Right atrium auricular region (tissue), 2 donors: Measurements from ENCODE around the gene PLA2G2D. TPM values are rescaled to one million over a fixed set of nuclear protein-coding genes. Genes with fewer than 3 reads are reported as not detected.

Experiments
- DNase-seq: peaks from one replicate; pipeline ENCODE4 v3.0.0-alpha.2; 2019; ENCODE audit warnings: low spot score
- H3K27ac ChIP-seq, 2 donors: fragments of 200-600 bp; sonication (generic); 1 replicate in 1 of 2; 2 replicates in 1 of 2; pipeline ENCODE4 v1.5.1; 2016 to 2019
- H3K27me3 ChIP-seq, 2 donors: fragments of 200-600 bp; sonication (generic); one replicate each; pipeline versions ENCODE4 v1.5.1 to v1.6.0; 2017 to 2019
- H3K36me3 ChIP-seq: fragments of 200-600 bp; sonication (generic); one replicate; pipeline ENCODE4 v1.5.1; 2016
- H3K4me1 ChIP-seq, 2 donors: fragments of 200-600 bp; sonication (generic); one replicate each; pipeline versions ENCODE4 v1.5.1 to v1.6.0; 2017 to 2019
- H3K4me3 ChIP-seq, 2 donors: fragments of 200-600 bp; sonication (generic); 1 replicate in 1 of 2; 2 replicates in 1 of 2; pipeline ENCODE4 v1.5.1; 2017 to 2019; ENCODE audit warnings: mild to moderate bottlenecking in 1 of 2, moderate library complexity in 1 of 2
- H3K9me3 ChIP-seq, 2 donors: fragments of 200-600 bp; sonication (generic); one replicate each; pipeline ENCODE4 v1.5.1; 2019
- total RNA-seq, 2 donors: library from RNA; depleted of rRNA; stranded (reverse); fragments of >200 nt; gene quantifications; one replicate each; pipeline ENCODE4 v1.1.0, GENCODE V29; 2016
- TF ChIP-seq, protein P1 (sequence below), 2 donors: fragments of 200-600 bp; sonication (generic); IDR thresholded peaks; one replicate each; pipeline ENCODE4 v1.5.1; 2019; ENCODE audit warnings: antibody characterized with exemption in 2 of 2

Gene PLA2G2D
- total RNA-seq, 2 donors from 2014 or later, result not detected

DNA sequence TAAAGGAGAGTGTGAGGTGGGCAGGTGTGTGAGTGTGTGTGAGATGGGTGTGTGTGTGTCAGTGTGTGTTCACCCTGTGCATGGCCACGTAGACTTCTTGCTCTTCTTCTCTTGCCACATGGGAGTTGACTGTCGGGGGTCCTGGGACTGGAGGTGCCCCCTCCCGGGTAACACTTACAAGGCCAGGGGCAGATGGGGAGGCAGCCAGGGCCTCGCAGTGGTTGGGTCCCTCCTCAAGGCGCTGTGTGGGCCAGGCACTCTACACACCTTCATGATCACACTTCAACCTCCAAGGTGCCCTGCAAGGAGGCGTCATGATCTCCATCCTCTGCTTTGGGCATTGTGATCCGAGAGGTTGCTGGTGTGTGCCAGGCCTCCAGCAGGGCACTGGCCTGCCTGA, 22.1 kb upstream of the PLA2G2D start:
- DNase-seq, result no peak
- Histone ChIP-seq H3K36me3 (no peaks in the 10 kb centered on the region), H3K4me1 (no peaks in the 10 kb centered on the region), H3K4me3 (no peak overlapping the region), H3K27me3 (no peaks in the 10 kb centered on the region), H3K27ac (no peak overlapping the region), H3K9me3 (no peaks in the 10 kb centered on the region)
- TF ChIP-seq, protein P1, sequence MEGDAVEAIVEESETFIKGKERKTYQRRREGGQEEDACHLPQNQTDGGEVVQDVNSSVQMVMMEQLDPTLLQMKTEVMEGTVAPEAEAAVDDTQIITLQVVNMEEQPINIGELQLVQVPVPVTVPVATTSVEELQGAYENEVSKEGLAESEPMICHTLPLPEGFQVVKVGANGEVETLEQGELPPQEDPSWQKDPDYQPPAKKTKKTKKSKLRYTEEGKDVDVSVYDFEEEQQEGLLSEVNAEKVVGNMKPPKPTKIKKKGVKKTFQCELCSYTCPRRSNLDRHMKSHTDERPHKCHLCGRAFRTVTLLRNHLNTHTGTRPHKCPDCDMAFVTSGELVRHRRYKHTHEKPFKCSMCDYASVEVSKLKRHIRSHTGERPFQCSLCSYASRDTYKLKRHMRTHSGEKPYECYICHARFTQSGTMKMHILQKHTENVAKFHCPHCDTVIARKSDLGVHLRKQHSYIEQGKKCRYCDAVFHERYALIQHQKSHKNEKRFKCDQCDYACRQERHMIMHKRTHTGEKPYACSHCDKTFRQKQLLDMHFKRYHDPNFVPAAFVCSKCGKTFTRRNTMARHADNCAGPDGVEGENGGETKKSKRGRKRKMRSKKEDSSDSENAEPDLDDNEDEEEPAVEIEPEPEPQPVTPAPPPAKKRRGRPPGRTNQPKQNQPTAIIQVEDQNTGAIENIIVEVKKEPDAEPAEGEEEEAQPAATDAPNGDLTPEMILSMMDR (IDR thresholded peaks at IDR 0.05), result no peak

DNA sequence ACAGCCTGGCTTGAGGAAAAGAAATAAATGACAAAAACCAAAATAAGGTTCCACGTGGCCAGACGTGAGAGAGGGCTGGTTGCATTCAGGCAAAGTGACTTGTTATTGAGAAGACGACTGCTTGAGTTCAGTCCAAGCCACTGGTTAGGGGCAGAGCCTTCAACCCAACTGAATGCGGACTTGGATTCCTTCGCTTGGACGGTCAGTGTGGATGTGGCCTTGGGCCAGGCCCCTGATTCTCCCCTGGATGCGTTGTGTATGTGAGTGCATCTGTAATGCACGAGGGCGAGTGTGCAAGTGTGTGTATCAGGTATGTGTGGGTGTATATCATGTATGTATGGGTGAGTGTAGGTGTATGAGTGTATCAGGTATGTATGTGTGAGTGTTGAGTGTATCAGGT, 21.7 kb upstream of the PLA2G2D start:
- H3K27ac ChIP-seq, result no peak overlapping the region
- no peaks in the 10 kb centered on the region for H3K36me3 ChIP-seq
- no peak overlapping the region for H3K4me3 ChIP-seq
- H3K27me3 ChIP-seq, result no peaks in the 10 kb centered on the region
- H3K9me3 ChIP-seq, result no peaks in the 10 kb centered on the region
- TF ChIP-seq, protein P1 (IDR thresholded peaks at IDR 0.05), result no peak
- H3K4me1 ChIP-seq, result no peaks in the 10 kb centered on the region
- no peak for DNase-seq

- Histone ChIP-seq H3K27me3 (no peaks in the 10 kb centered on the region), H3K4me1 (no peaks in the 10 kb centered on the region), H3K36me3 (no peaks in the 10 kb centered on the region), H3K27ac (no peak overlapping the region), H3K9me3 (no peaks in the 10 kb centered on the region), H3K4me3 (no peak overlapping the region)
- TF ChIP-seq, protein P1 (IDR thresholded peaks at IDR 0.05), result no peak
- DNase-seq, result no peak
Observed at GRCh38 chr1:20139776-20140612, 20.7 kb upstream of the PLA2G2D start.

GRCh38 chr1:20138961-20139550, 19.7 kb upstream of the PLA2G2D start, which contains the start of gene PLA2G2F:
Gene PLA2G2F, plus strand, starts transcription at chr1:20139323. Its CDS starts 105 bp downstream, at chr1:20139428.
- DNase-seq, result no peak
- TF ChIP-seq, protein P1 (IDR thresholded peaks at IDR 0.05), result no peak
- no peak within 1 kb of the TSS for H3K4me3 ChIP-seq
- no peaks in the 10 kb centered on the region for H3K27me3 ChIP-seq
- no peaks in the 10 kb centered on the region for H3K36me3 ChIP-seq
- H3K27ac ChIP-seq, result no peak within 1 kb of the TSS
- no peaks in the 10 kb centered on the region for H3K4me1 ChIP-seq
- H3K9me3 ChIP-seq, result no peaks in the 10 kb centered on the region

DNA sequence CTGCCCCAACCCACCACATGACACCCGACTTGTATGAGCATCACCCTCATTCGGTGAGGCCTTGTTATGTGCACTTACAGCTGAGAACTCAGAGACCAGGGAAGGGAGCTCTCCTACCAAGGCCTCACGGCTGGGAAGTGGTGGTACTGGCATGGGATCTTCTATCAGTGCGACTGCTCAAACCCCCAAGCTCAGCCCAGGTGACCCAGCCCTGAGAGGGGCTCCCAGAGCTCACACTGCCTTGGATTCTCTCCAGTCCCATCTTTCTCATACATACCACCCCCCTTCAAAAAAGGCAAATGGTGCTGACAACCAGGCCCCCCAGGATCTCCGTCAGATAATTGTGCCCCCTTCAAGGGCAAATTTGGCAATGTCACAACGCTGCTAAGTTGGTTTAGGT, 19.0 kb upstream of the PLA2G2D start:
- Histone ChIP-seq H3K4me1 (no peaks in the 10 kb centered on the region), H3K9me3 (no peaks in the 10 kb centered on the region), H3K27ac (no peak overlapping the region), H3K36me3 (no peaks in the 10 kb centered on the region), H3K4me3 (no peak overlapping the region), H3K27me3 (no peaks in the 10 kb centered on the region)
- no peak for DNase-seq
- TF ChIP-seq, protein P1 (IDR thresholded peaks at IDR 0.05), result no peak
